GM21515 (cell line): ENCODE results near the gene TTC39B.
"Not testable (repeated sequence)": the region's sequence is repeated elsewhere in the genome, so short reads cannot be mapped to it uniquely, and the experiment has no call there.

Experiments
- ATAC-seq: cut with Tn5 transposase; IDR thresholded peaks from one replicate; pipeline ENCODE4 v1.9.1; 2021; ENCODE audit not compliant: unreplicated experiment

TTC39B gene

GRCh38 chr9:15306757-15307522 lies at the start of gene TTC39B:
TTC39B (minus strand) TSS chr9:15307216; CDS start chr9:15307125, 91 bp downstream.
- peak; percentile 98 for ATAC-seq

- ATAC-seq = no peak
Observed at GRCh38 chr9:15355669-15356068, 48.7 kb upstream of the TTC39B start.

GRCh38 chr9:15354713-15355112 lies 47.7 kb upstream of the TTC39B start:
- ATAC-seq = no peak

GRCh38 chr9:15353892-15354291 lies 46.9 kb upstream of the TTC39B start:
- no peak for ATAC-seq

- no peak for ATAC-seq
Observed at GRCh38 chr9:15352306-15352705, 45.3 kb upstream of the TTC39B start.

GRCh38 chr9:15349892-15350761 lies 43.1 kb upstream of the TTC39B start:
- ATAC-seq = no peak

- ATAC-seq = no peak
Observed at GRCh38 chr9:15346837-15347236, 39.8 kb upstream of the TTC39B start.

GRCh38 chr9:15344191-15344590 lies 37.2 kb upstream of the TTC39B start:
- ATAC-seq = no peak

GRCh38 chr9:15333376-15333881 lies 26.4 kb upstream of the TTC39B start:
- no peak for ATAC-seq

GRCh38 chr9:15332939-15333338 lies 25.9 kb upstream of the TTC39B start:
- ATAC-seq = no peak

- ATAC-seq = no peak
Observed at GRCh38 chr9:15329539-15330109, 22.6 kb upstream of the TTC39B start.

- no peak for ATAC-seq
Observed at GRCh38 chr9:15328946-15329345, 21.9 kb upstream of the TTC39B start.

- not testable (repeated sequence) for ATAC-seq
Observed at GRCh38 chr9:15322695-15323094, 15.7 kb upstream of the TTC39B start.

GRCh38 chr9:15319661-15320060 lies 12.6 kb upstream of the TTC39B start:
- not testable (repeated sequence) for ATAC-seq

GRCh38 chr9:15317836-15318235 lies 10.8 kb upstream of the TTC39B start:
- no peak for ATAC-seq

GRCh38 chr9:15311607-15312006 lies 4.6 kb upstream of the TTC39B start:
- no peak for ATAC-seq

GRCh38 chr9:15310107-15310850 lies 3.3 kb upstream of the TTC39B start:
- no peak for ATAC-seq

GRCh38 chr9:15308511-15308910 lies 1.5 kb upstream of the TTC39B start:
- ATAC-seq = no peak

- ATAC-seq = peak; percentile 29
Observed at GRCh38 chr9:15307523-15307841, 466 bp upstream of the TTC39B start.

GRCh38 chr9:15306068-15306756 lies 804 bp downstream of the TTC39B start:
- ATAC-seq = no peak
